Activated CD8-positive, alpha-beta memory T cell treated with anti-CD3 and anti-CD28 coated beads, Interleukin-2, amount 50 U/mL, for 24 hours (primary cell): Measurements from ENCODE around the gene PBX3.

Experiments
- DNase-seq: peaks from one replicate; pipeline ENCODE4 v3.0.0-alpha.2; 2020; ENCODE audit errors: extremely low read depth

The PBX3 gene

GRCh38 chr9:125949703-125950460 lies 202.7 kb downstream of the PBX3 start:
- no peak for DNase-seq

- no peak for DNase-seq
These were observed 203.8 kb downstream of the PBX3 start for GRCh38 chr9:125950880-125951471.

- DNase-seq = no peak
These were observed 206.3 kb downstream of the PBX3 start for GRCh38 chr9:125953314-125954019.

- no peak for DNase-seq
These were observed 208.9 kb downstream of the PBX3 start for GRCh38 chr9:125956102-125956501.

- no peak for DNase-seq
These were observed 212.1 kb downstream of the PBX3 start for GRCh38 chr9:125959315-125959714.

GRCh38 chr9:125959951-125960619 lies 212.9 kb downstream of the PBX3 start:
- no peak for DNase-seq

- DNase-seq = no peak
These were observed 213.5 kb downstream of the PBX3 start for GRCh38 chr9:125960626-125961025.

GRCh38 chr9:125961072-125961471 lies 213.9 kb downstream of the PBX3 start:
- no peak for DNase-seq

GRCh38 chr9:125963932-125964331 lies 216.8 kb downstream of the PBX3 start:
- DNase-seq = no peak

GRCh38 chr9:125964702-125965225 lies 217.6 kb downstream of the PBX3 start:
- no peak for DNase-seq

GRCh38 chr9:125965477-125965876 lies 218.3 kb downstream of the PBX3 start:
- no peak for DNase-seq

GRCh38 chr9:125966466-125966865 lies 219.3 kb downstream of the PBX3 start:
- DNase-seq = no peak

- DNase-seq = no peak
These were observed 220.0 kb downstream of the PBX3 start for GRCh38 chr9:125966959-125967711.

- no peak for DNase-seq
These were observed 221.7 kb downstream of the PBX3 start for GRCh38 chr9:125968714-125969374.

- no peak for DNase-seq
These were observed 222.3 kb downstream of the PBX3 start for GRCh38 chr9:125969462-125969861.

GRCh38 chr9:125969868-125970267 lies 222.7 kb downstream of the PBX3 start:
- DNase-seq = no peak

- no peak for DNase-seq
These were observed 223.2 kb downstream of the PBX3 start for GRCh38 chr9:125970340-125970739.

- no peak for DNase-seq
These were observed 223.9 kb downstream of the PBX3 start for GRCh38 chr9:125971050-125971449.

- DNase-seq = no peak
These were observed 225.0 kb downstream of the PBX3 start for GRCh38 chr9:125972012-125972729.

GRCh38 chr9:125973547-125973946 lies 226.4 kb downstream of the PBX3 start:
- DNase-seq = no peak
